ACHN (cell line): ENCODE results near the gene ICAM2.

Experiments
- DNase-seq: peaks from one replicate; pipeline ENCODE4 v3.0.0-alpha.2; 2015
- in situ Hi-C: cut with HindIII; loops from 2 replicates; pipeline ENCODE4 v1.10.0; 2017; ENCODE audit warnings: low sequenced_read_pairs, low pct_ligation_motif_present, low pct_unique_long_range_greater_than_20kb

ICAM2 gene

DNA sequence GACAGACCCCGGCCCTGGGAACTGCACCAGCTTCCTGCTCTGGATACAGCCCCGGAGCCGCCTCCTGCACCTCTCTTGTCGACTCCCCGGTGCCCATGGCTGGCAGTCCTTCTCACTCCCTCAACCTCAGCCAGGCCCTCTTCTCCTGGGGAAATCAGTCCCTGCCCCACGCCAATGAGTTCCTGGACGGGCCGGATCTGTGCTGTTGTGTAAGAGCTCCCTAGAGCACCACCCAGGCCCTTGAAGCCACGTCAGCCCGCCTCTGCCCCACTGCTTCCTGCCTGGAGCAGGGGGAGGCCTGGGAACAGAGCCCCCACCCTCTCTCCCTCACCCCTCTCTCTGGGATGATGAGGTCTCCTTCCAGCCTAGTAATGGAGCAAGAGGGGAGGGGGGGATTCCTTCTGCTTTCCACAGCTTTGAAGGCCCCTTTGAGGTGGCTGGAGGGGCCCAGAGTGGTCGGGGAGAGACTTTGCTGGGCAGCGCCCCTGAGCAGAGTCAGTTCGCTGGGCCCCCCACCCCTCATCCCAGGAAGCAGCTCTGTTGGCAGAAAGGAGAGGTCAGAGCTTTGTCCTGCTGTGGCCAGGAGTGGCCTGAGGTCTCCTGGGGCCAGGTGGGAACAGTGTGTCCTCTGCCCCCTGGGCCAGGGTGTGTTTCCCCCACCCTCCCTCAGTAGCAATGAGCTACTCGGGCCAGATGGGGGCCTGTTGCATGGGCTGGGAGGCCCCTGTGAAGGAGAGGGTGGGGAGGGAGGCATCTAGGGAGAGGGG, 18.5 kb downstream of the ICAM2 start:
- in situ Hi-C loops, result no loop called here
- DNase-seq, result no peak

GRCh38 chr17:64001091-64001579, 19.3 kb downstream of the ICAM2 start:
- in situ Hi-C loops, result no loop called here
- no peak for DNase-seq

DNA sequence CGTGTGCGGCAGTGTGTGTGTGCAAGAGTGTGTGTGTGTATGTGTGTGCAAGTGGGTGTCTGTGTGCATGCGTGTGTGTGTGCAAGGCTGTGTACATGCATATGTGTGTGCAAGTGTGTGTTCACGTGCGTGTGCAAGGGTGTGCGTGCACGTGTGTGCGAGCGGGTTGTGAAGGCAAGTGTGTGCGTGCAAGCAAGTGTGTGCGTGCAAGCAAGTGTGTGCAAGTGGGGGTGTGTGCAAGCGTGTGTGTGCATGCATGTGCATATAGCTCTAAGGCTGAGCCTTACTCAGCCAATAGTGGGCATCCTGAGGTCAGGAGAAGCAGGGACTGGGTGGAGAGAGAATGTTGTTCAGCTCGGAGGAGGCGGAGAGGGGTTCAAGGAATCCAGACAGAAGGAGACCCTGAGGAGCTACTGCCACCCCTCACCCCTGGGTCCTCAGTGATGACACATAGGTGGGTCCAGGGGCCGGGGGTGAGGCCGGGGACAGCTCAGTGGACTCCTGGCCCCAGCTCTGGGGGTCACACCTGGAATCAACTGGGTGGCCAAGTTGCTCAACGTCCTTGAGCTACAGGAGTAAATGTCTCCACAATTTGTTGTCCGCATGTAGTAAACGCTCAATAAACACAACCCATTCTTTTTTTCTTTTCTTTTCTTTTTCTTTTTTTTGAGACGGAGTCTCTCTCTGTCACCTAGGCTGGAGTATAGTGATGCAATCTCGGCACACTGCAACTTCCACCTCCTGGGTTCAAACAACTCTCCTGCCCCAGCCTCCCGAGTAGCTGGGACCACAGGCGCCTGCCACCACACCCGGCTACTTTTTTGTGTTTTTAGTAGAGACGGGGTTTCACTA, 20.5 kb downstream of the ICAM2 start:
- in situ Hi-C loops, result no loop called here

GRCh38 chr17:63998721-63999679, 21.4 kb downstream of the ICAM2 start:
- no peak for DNase-seq
- in situ Hi-C loops, result no loop called here

More for the DNA sequence above, 20.5 kb downstream of the ICAM2 start:
- no peak for DNase-seq

GRCh38 chr17:63998050-63998720, 22.2 kb downstream of the ICAM2 start, which contains the start of gene PRR29:
Gene PRR29, plus strand, starts transcription at chr17:63998351. Its CDS starts 14 bp downstream, at chr17:63998365.
- peak; percentile 77 for DNase-seq
- in situ Hi-C loops, result no loop called here

GRCh38 chr17:63997341-63998048, 22.9 kb downstream of the ICAM2 start:
- no peak for DNase-seq
- in situ Hi-C loops, result no loop called here

DNA sequence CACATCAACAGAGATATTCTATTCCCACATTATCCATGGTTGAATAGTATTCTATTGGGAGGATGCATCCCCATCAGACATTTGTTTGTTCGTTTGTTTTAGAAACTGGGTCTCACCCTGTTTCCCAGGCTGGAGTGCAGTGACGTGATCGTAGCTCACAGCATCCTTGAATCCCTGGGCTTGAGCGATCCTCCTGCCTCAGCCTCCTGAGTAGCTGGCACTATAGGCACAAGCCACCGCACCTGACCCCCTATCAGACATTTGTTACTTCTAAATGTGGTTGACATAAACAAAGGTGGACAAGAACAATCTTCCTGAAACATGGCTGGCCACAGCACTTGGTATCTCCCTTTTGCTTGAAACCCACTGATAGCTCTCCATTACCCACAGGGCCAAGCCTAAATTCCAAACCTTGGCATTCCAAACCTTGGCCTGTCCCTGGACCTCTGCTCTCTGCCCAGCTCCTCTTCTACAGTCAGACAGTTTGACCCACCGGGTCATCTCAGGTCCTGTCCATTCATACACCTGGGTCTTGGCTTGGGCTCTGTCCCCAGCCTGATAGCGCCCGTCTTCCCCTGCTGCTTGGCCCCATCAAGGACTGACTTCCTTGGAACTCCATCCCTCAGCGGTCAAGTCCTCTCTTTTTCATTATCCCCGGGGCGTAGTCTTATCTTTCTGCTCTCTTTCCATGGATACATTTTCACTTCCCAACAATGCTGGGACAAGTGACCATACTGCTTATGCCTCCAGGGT, 23.8 kb downstream of the ICAM2 start:
- no peak for DNase-seq
- in situ Hi-C loops, result no loop called here

GRCh38 chr17:63995626-63996025, 24.8 kb downstream of the ICAM2 start:
- in situ Hi-C loops, result no loop called here
- no peak for DNase-seq

GRCh38 chr17:63993368-63993985, 27.0 kb downstream of the ICAM2 start:
- DNase-seq, result no peak
- in situ Hi-C loops, result no loop called here

GRCh38 chr17:63991611-63992010, 28.8 kb downstream of the ICAM2 start:
- in situ Hi-C loops, result no loop called here
- DNase-seq, result no peak

DNA sequence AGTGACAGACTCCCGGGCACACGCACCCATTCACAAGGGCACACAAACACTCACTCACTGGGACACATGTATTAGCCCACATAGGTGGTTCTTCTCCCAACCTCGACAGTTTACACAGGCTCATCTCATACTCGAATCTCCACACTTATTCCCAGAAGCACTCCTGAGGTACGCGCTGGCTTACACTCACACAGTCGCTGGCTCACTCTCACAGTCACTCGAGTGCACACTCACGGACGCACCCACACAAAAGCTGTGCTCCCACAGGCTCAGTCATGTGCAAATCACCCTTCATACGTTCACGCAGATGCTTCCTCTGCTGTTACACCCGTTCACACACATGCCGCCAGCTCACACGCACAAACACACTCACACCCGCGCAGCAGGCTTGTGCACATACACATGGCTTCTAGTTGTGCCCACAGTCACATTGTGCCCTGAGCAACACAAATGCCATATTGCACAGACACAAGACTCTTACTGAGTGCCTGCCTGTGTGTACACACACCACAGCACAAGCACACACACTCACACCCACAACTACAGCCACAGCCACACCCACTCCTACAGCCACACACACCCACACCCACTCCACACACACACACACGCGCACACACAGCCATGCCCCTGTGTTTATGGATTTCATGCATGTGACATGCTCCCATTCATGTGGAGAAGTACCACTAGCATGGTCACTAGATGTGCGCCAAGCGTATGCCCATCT, 30.6 kb downstream of the ICAM2 start:
- in situ Hi-C loops, result no loop called here
- DNase-seq, result no peak

DNA sequence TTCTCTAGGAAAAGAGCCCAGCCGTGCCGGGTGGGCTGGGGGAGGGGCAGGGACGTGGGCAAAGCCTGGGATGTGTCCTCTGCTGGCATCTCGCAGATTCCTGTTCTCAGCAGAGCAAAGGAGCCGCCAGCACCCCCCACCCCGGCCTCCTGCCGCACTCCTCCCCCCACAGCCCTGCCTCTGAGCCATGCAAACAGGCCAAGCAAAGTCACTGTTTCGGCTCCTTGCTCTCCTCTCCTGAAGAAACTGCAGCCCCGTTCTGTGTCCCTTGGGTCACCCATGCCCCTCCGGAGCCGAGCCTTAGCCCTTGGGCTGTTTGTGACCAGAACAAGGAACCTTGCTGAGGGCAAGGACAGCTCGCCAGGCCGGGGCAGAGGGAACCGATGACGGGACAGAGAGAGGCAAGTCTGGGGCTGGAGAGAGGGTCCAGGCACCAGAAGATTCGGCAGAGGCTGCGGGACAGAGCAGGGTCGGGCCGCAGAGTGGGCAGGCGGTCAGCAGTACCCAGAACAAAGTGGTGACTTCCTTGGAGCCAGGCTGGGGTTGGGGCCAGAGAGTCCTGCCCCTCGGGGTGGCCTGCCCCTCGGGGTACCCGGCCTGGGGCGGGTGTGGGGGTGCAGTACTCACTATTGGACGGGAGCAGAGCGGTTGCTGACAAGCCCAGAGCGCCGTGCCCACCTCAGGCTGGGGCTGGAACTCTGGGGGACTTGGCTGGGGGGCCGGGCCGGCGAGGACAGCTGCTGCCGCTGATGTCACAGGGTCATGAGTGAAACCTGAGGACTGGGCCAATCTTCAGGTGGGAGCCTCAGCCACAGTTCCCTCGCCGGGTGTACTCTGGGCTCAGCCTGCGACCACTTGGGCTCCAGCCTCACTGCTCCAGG, 31.5 kb downstream of the ICAM2 start:
- in situ Hi-C loops, result no loop called here
- no peak for DNase-seq

- in situ Hi-C loops, result no loop called here
- no peak for DNase-seq
Measured at GRCh38 chr17:63988127-63988478, 32.3 kb downstream of the ICAM2 start.

DNA sequence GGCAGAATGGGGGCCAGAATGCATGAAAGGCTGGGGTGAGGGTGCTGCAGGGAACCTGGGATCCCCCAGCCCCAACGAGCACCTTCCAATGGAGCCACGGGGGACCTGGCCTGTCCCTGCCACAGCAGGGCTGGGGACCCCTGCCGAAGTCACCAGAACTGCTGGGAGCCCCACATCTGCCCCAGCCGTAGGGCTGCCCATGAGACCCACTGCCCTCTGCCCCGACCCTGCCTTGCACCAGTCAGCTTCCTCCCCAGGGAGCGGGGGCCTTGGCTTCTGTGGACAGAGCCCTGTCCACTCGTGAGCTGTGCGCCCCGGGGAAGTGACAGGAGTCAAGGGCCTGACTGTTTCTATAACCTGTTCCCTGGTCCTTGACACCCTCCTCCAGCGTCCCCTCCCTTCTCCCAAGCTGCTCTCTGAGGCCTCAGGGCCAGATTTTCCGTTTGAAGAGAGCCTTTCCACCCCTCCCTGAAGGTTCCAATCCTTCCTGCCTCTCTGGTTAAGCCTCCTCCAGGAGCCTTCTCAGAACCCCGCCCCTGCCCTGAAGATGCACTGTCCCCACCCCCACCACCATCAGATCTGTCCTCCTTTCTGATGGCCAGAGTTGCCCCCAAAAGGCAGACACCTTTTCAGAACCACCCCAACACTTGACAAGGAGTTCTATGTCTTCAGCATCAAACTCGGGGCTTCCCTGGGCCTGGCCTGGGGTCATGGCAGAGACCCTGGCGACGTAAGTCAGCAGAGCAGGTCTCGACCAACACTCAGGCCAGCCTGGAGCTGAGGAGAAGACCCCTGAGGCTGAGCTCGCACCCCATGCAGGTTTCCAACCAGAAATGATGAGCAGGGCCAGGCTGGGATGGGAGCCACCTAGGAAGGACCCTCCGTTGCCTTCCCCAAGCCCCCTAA, 33.0 kb downstream of the ICAM2 start:
- DNase-seq, result no peak
- in situ Hi-C loops, result no loop called here
